Measurements from ENCODE around the gene MOB3C. TPM values are rescaled to one million over a fixed set of nuclear protein-coding genes. Genes with fewer than 3 reads are reported as not detected.

Gene MOB3C
- total and polyA plus RNA-seq, 2 of the 4 experiments (the other 2 are of a cell fraction), result 7.3 to 9.0 TPM

GRCh38 chr1:46612937-46613660 is 3.5 kb downstream of the MOB3C start:
- Histone ChIP-seq H2AFZ (replicated peaks; ENCODE audit: low read length, poor library complexity) (peak overlapping the region; percentile 70), H3K4me2 (ENCODE audit: low read depth, low read length) (peak overlapping the region; percentile 14; the same call in 1 of the 2 replicates), H3K9ac (ENCODE audit: low read depth, low read length) (no peak overlapping the region), H3K4me1 (ENCODE audit: control insufficient read depth, insufficient read depth, low read length) (peaks cover 20% of the 10 kb centered on the region), H4K8ac (ENCODE audit: low read depth in 2 of 2, low read length in 2 of 2) (peak overlapping the region; percentile 28 to 48; a peak in 2 of 4 replicates), H2BK120ac (ENCODE audit: low read depth, low read length) (no peak overlapping the region; the same call in 1 of the 2 replicates), H3K9me1 (ENCODE audit: insufficient read depth, low read length) (peaks cover 35% of the 10 kb centered on the region), H3K18ac (ENCODE audit: low read depth, low read length) (peak overlapping the region; percentile 22; the same call in 1 of the 2 replicates), H3K14ac (replicated peaks; ENCODE audit: low read depth, low read length) (no peak overlapping the region), H3K27ac (ENCODE audit: insufficient read depth, low read length) (peak overlapping the region; percentile 55), H4K91ac (ENCODE audit: insufficient read depth, low read depth, low read length) (peak overlapping the region; percentile 51; the same call in 1 of the 2 replicates), H3K79me1 (ENCODE audit: low read depth in 1 of 2, low read length in 2 of 2) (peaks cover 25 to 57% of the 10 kb centered on the region in 2 experiments), H4K20me1 (ENCODE audit: insufficient read depth, low read length) (0 out of 2 replicates have a peak, but pooled peaks cover 8% of the 10 kb centered on the region), H4K5ac (ENCODE audit: low read depth, low read length) (peak overlapping the region; percentile 9; the same call in 1 of the 2 replicates), H2BK20ac (ENCODE audit: low read depth, low read length) (no peak overlapping the region), H2AK9ac (replicated peaks; ENCODE audit: low read depth, low read length, poor library complexity) (peak overlapping the region; percentile 78), H3K23ac (ENCODE audit: low read depth, low read length) (no peak overlapping the region; the same call in 1 of the 2 replicates), H2BK15ac (ENCODE audit: low read depth, low read length) (no peak overlapping the region), H3K56ac (ENCODE audit: extremely low read depth, insufficient read depth, low read length) (no peak overlapping the region), H3K9me3 (ENCODE audit: control insufficient read depth, insufficient read depth, low read length) (no peaks in the 10 kb centered on the region), H3K27me3 (ENCODE audit: control insufficient read depth, insufficient read depth, low read length) (no peaks in the 10 kb centered on the region), H3K4me3 (ENCODE audit: insufficient read depth, low read depth, low read length) (no peak overlapping the region), H2AK5ac (ENCODE audit: low read depth, low read length) (peak overlapping the region; percentile 43), H3K4ac (ENCODE audit: low read depth, low read length) (peak overlapping the region; percentile 48), H2BK5ac (ENCODE audit: low read depth, low read length, poor library complexity, severe bottlenecking) (no peak overlapping the region), H3K36me3 (ENCODE audit: control insufficient read depth, insufficient read depth, low read length) (peaks cover 26% of the 10 kb centered on the region)
- intact Hi-C loops (cut with micrococcal nuclease), result no loop called here
- CTCF ChIA-PET, result interaction anchor here (1.4 kb wide), 1 partner anchor 16 kb away, joined by 6 read pairs; no protein-coding TSS in a partner anchor
- no peak for TF ChIP-seq SMC3 (IDR thresholded peaks at IDR 0.05; ENCODE audit: low read depth, low read length)
- TF ChIP-seq POLR2A (IDR thresholded peaks at IDR 0.05; ENCODE audit: low read depth, low read length), result no peak
- no peak for TF ChIP-seq RCOR1 (IDR thresholded peaks at IDR 0.05; ENCODE audit: insufficient replicate concordance, low read length)
- no peak for TF ChIP-seq CTCF (conservative IDR thresholded peaks at IDR 0.05; ENCODE audit: low read depth, low read length)
- TF ChIP-seq MXI1 (IDR thresholded peaks at IDR 0.05; ENCODE audit: borderline replicate concordance, low read depth, low read length), result no peak
- no peak for TF ChIP-seq NFE2L2 (IDR thresholded peaks at IDR 0.05; ENCODE audit: low read depth, low read length)
- TF ChIP-seq MAZ (IDR thresholded peaks at IDR 0.05; ENCODE audit: borderline replicate concordance, low read depth, low read length), result no peak
- TF ChIP-seq USF2 (IDR thresholded peaks at IDR 0.05; ENCODE audit: low read depth, low read length), result no peak
- TF ChIP-seq RFX5 (IDR thresholded peaks at IDR 0.05; ENCODE audit: low read depth, low read length), result no peak
- no peak for TF ChIP-seq RAD21 (IDR thresholded peaks at IDR 0.05; ENCODE audit: low read length)
- BruUV-seq (replicated peaks), result no TSS peak
- POLR2A ChIA-PET (ENCODE audit: unreplicated experiment), result no interaction called here
- ATAC-seq (ENCODE audit: low read depth), result no peak
- no peak for DNase-seq
- dilution Hi-C loops (cut with HindIII; ENCODE audit: low sequenced_read_pairs, unreplicated experiment), result no loop called here
- in situ Hi-C loops (cut with MboI; ENCODE audit: low sequenced_read_pairs), result no loop called here
- WGBS, 2 experiments (ENCODE audit: extremely low coverage in 2 of 2, insufficient read length in 1 of 2), result 98% methylated on average over 26 of the region's 38 CpGs; no CpG with 5 or more reads in 1 of the 2 experiments

Measured in IMR-90 (cell line).